ENCODE results near the gene SPTBN4.

- no peak for TF ChIP-seq CTCF (IDR thresholded peaks at IDR 0.05; ENCODE audit: insufficient read depth, low read length)
- no peak for TF ChIP-seq REST (IDR thresholded peaks at IDR 0.05; ENCODE audit: insufficient replicate concordance, low read depth)
- TF ChIP-seq POLR2AphosphoS5 (IDR thresholded peaks at IDR 0.05; ENCODE audit: low read depth), result no peak
Measured at GRCh38 chr19:40438284-40438683, 28.5 kb upstream of the SPTBN4 start.
